GM21381 (cell line): ENCODE data around the gene COL25A1.
"Not testable (repeated sequence)": the region's sequence is repeated elsewhere in the genome, so short reads cannot be mapped to it uniquely, and the experiment has no call there.

Experiments
- ATAC-seq: cut with Tn5 transposase; IDR thresholded peaks from one replicate; pipeline ENCODE4 v1.9.1; 2021; ENCODE audit warnings: mild to moderate bottlenecking, moderate library complexity; ENCODE audit not compliant: unreplicated experiment

The COL25A1 gene

GRCh38 chr4:109131559-109131958 is 170.9 kb downstream of the COL25A1 start:
- ATAC-seq = no peak

GRCh38 chr4:109128589-109128988 is 173.9 kb downstream of the COL25A1 start:
- ATAC-seq = no peak

- no peak for ATAC-seq
Observed at GRCh38 chr4:109127866-109128265, 174.6 kb downstream of the COL25A1 start.

GRCh38 chr4:109126856-109127255 is 175.6 kb downstream of the COL25A1 start:
- no peak for ATAC-seq

DNA sequence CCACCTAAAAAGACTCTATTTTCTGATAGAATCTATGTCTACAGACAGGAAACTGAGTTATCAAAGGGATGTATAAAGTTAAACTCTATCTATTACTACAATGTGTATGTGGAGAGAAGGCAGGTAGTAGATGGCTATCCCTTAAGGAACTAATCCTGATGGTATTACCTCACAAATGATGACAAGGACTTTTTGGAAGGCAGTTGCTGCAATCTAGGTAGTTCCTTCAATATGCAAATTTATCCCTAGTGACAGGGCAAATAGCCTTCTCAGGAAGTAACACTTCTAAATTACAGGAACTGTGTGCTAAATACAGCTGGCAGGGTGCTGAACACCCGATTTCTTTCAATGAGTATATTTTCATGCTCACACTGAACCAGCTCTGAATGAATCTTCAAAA is 177.4 kb downstream of the COL25A1 start:
- no peak for ATAC-seq

- no peak for ATAC-seq
Observed at GRCh38 chr4:109123951-109124350, 178.5 kb downstream of the COL25A1 start.

- no peak for ATAC-seq
Observed at GRCh38 chr4:109121561-109121960, 180.9 kb downstream of the COL25A1 start.

GRCh38 chr4:109119852-109120251 is 182.6 kb downstream of the COL25A1 start:
- no peak for ATAC-seq

DNA sequence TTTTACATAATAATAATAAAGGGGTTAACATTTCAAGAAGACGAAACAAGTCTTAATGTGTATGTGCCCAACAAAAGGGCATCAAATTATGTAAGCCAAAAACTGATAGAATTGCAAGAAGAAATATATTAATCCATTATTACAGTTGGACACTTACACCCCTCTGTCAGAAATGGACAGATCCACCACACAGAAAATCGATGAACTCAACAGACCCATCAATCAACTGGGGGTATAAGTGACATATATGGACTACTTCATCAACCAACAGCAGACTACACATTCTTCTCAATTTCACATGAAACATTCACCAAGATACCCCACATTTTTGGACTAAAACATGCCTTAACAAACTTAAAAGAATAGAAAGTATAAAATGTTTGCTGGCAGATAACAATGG is 183.8 kb downstream of the COL25A1 start:
- ATAC-seq = no peak

DNA sequence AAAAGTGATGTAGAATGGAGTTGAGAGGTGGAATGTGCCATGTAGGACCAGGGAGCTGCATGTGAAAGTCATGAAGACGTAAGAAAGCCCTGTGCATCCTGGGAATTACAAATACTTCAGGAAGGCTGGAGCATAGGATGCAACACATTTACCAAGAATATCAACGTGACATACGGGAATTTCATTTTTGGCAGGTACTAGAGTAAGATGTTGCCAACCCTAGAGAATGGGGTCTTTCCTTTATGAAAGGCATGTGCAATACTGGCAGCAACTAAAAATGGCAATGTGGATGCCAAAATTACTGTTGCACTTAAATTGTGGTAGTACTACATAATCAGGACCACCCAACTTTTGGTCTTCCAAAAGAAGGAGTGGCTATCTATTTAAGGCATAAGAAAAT is 188.0 kb downstream of the COL25A1 start:
- ATAC-seq = no peak

GRCh38 chr4:109113521-109113920 is 188.9 kb downstream of the COL25A1 start:
- ATAC-seq = no peak

GRCh38 chr4:109111031-109111430 is 191.4 kb downstream of the COL25A1 start:
- ATAC-seq = no peak

GRCh38 chr4:109108215-109108614 is 194.2 kb downstream of the COL25A1 start:
- ATAC-seq = not testable (repeated sequence)

- ATAC-seq = no peak
Observed at GRCh38 chr4:109094056-109094455, 208.4 kb downstream of the COL25A1 start.

DNA sequence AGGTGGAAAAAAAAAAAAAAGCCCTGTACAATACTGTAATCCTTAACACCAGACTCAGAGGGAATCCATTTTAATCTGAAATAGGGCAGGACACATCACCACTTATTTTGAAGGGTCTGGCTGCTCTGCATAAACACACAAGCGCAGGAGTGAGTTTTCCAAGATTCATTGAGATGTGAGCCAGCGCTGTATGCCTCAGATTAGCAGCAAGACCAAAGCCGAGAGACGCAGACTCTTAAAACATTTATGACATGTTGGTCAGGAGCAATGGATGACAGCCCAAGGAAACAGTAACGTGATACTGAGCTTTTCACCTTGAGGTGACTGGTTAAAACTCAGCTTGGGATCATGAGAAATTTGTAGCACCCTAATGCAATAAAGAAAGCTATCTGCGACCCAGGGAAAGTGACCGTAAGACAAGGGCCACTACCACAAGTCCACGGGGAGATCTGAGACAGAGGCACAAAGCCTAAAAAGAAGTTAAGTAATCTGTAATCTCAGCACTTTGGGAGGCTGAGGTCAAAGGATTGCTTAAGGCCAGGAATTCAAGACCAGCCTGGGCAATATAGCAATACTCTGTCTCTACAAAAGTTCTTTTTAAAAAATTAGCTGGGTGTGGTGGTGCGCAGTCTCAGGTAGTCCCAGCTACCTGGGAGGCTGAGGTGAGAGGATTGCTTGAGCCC is 210.6 kb downstream of the COL25A1 start:
- ATAC-seq = no peak

DNA sequence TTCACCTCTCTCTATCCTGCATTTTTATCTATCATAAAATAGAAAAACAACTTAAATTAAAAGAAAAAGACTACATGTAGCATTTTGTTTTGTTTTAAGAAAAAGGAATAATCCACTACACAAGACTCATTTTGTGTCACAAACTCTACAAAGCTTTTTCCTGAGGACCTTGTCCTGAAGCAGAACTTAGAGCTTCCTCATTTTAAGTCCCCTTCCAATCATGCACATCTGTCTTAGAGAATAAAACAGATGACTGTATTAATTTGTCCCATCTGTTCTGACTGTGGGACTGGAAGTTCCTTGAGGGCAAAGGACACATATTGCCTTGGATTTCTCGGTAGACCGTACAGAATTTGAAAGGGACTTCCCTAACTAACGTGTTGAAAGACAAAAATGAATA is 218.5 kb downstream of the COL25A1 start:
- ATAC-seq = no peak

DNA sequence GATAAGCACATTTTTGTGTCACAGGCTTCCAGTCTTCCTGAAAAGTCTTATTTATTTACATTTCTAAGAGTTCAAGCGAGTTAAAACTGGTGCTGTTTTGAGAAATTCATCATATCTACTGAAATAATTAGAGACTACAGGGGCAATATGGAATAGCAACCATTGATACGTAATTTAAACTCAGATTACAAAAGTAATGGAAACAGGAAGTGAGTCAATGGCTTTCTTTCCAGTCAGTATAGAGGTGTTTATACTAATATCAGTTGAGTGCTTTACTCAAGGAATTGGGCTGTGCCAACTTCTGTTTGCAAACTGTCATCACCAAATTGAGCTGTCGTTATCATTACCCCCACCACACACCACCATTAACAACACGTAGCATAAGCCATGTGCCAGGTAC is 222.7 kb downstream of the COL25A1 start:
- no peak for ATAC-seq

- no peak for ATAC-seq
Observed at GRCh38 chr4:109079201-109079600, 223.3 kb downstream of the COL25A1 start.

DNA sequence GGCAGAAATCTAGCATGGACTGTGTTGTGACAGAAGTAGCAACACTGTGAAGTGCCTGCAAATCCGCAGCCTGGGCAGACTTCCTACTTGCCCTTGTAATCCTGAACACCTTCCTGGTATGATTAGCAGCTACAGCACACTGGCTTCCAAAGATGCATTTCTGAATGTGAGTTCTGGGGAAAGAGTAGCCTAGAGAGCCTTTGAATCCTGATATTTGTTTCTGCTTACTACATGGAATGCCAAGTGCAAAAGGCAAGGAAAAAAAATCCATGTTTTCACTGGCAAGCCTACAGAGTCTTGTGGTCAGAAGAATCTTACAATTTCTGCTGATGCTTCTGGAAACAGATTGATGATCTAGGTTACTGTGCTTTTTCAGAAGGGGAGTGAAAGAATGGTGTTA is 223.7 kb downstream of the COL25A1 start:
- ATAC-seq = no peak

GRCh38 chr4:109077505-109077904 is 225.0 kb downstream of the COL25A1 start:
- ATAC-seq = no peak

DNA sequence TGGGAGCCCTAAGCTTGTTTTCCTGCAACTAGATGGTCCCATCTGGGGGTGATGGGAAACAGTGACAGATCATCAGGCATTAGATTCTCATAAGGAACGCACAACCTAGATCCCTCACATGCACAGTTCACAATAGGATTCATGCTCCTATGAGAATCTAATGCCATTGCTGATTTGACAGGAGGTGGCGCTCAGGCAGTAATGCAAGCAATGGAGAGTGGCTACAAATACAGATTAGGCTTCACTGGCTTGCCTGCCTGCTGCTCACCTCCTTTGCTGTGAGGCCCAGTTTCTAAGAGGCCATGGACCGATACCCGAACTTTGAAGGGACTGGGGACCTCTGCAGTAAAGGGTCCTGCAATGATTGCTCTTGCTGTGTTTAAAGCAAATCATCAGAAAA is 225.7 kb downstream of the COL25A1 start:
- not testable (repeated sequence) for ATAC-seq

- ATAC-seq = no peak
Observed at GRCh38 chr4:109075621-109076020, 226.8 kb downstream of the COL25A1 start.

DNA sequence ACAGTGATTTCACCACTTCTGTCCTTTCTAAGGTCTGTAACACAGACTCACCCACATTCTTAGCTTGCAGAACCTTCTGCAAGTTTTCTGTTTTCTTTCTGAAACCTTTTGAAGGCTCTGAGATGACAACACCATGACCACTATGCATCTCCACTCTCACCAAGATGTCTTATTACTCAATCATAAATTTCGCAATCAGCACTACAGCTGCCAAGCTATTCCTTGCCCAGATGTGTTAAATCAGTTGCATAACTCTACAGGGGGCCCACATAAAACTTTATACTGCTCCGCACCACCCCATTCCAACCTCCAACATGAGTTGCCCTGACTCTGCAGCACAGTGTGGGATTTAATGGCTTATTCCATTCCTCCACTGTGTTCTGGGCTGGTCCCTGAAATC is 229.9 kb downstream of the COL25A1 start:
- ATAC-seq = no peak
